ENCODE measurements around the gene TPMT.
"Not testable (repeated sequence)": the region's sequence is repeated elsewhere in the genome, so short reads cannot be mapped to it uniquely, and the experiment has no call there.

Gene TPMT

GRCh38 chr6:18154507-18155149 lies at the start of gene TPMT:
TPMT (minus strand) TSS chr6:18155077; CDS start chr6:18149127, 5,950 bp downstream.
- Mint-ChIP-seq H3K27me3 (no peaks in the 10 kb centered on the region), H3K4me1 (peaks cover 24% of the 10 kb centered on the region), H3K27ac (peak within 1 kb of the TSS; percentile 89), H3K4me3 (peak within 1 kb of the TSS; percentile 99), H3K36me3 (peaks cover 4% of the 10 kb centered on the region), H3K9me3 (no peaks in the 10 kb centered on the region)
- ATAC-seq = peak; percentile 85

- no peak overlapping the region for H3K27ac Mint-ChIP-seq
- H3K9me3 Mint-ChIP-seq = no peaks in the 10 kb centered on the region
- peaks cover 57% of the 10 kb centered on the region for H3K36me3 Mint-ChIP-seq
- H3K4me1 Mint-ChIP-seq = no peaks in the 10 kb centered on the region
- no peak overlapping the region for H3K4me3 Mint-ChIP-seq
- no peaks in the 10 kb centered on the region for H3K27me3 Mint-ChIP-seq
- ATAC-seq = no peak
Observed at GRCh38 chr6:18203786-18204185, 48.9 kb upstream of the TPMT start.

GRCh38 chr6:18192026-18192425 lies 37.1 kb upstream of the TPMT start:
- Mint-ChIP-seq H3K4me3 (no peak overlapping the region), H3K4me1 (no peaks in the 10 kb centered on the region), H3K27me3 (no peaks in the 10 kb centered on the region), H3K36me3 (peaks cover 50% of the 10 kb centered on the region), H3K27ac (no peak overlapping the region), H3K9me3 (no peaks in the 10 kb centered on the region)
- ATAC-seq = no peak

GRCh38 chr6:18189196-18189595 lies 34.3 kb upstream of the TPMT start:
- Mint-ChIP-seq H3K36me3 (peaks cover 42% of the 10 kb centered on the region), H3K9me3 (no peaks in the 10 kb centered on the region), H3K4me3 (no peak overlapping the region), H3K27me3 (no peaks in the 10 kb centered on the region), H3K4me1 (peaks cover 9% of the 10 kb centered on the region), H3K27ac (no peak overlapping the region)
- ATAC-seq = no peak

- no peak overlapping the region for H3K4me3 Mint-ChIP-seq
- ATAC-seq = no peak
Observed at GRCh38 chr6:18187701-18188100, 32.8 kb upstream of the TPMT start.

GRCh38 chr6:18186540-18187250 lies 31.8 kb upstream of the TPMT start:
- Mint-ChIP-seq H3K4me1 (peaks cover 9% of the 10 kb centered on the region), H3K4me3 (no peak overlapping the region), H3K9me3 (no peaks in the 10 kb centered on the region), H3K27ac (peak overlapping the region; percentile 58), H3K27me3 (no peaks in the 10 kb centered on the region), H3K36me3 (peaks cover 65% of the 10 kb centered on the region)
- peak; percentile 58 for ATAC-seq

More at GRCh38 chr6:18187701-18188100, 32.8 kb upstream of the TPMT start:
- H3K9me3 Mint-ChIP-seq = no peaks in the 10 kb centered on the region
- no peaks in the 10 kb centered on the region for H3K27me3 Mint-ChIP-seq
- peaks cover 9% of the 10 kb centered on the region for H3K4me1 Mint-ChIP-seq
- peaks cover 57% of the 10 kb centered on the region for H3K36me3 Mint-ChIP-seq
- H3K27ac Mint-ChIP-seq = peak overlapping the region; percentile 58

GRCh38 chr6:18186033-18186432 lies 31.2 kb upstream of the TPMT start:
- peaks cover 63% of the 10 kb centered on the region for H3K36me3 Mint-ChIP-seq
- no peak overlapping the region for H3K4me3 Mint-ChIP-seq
- peak overlapping the region; percentile 58 for H3K27ac Mint-ChIP-seq

GRCh38 chr6:18185624-18186023 lies 30.7 kb upstream of the TPMT start:
- Mint-ChIP-seq H3K27me3 (no peaks in the 10 kb centered on the region), H3K4me1 (peaks cover 13% of the 10 kb centered on the region), H3K4me3 (no peak overlapping the region), H3K36me3 (peaks cover 65% of the 10 kb centered on the region), H3K27ac (no peak overlapping the region), H3K9me3 (no peaks in the 10 kb centered on the region)
- no peak for ATAC-seq

More at GRCh38 chr6:18186033-18186432, 31.2 kb upstream of the TPMT start:
- H3K4me1 Mint-ChIP-seq = peaks cover 9% of the 10 kb centered on the region
- ATAC-seq = no peak
- no peaks in the 10 kb centered on the region for H3K27me3 Mint-ChIP-seq
- H3K9me3 Mint-ChIP-seq = no peaks in the 10 kb centered on the region

GRCh38 chr6:18183766-18184165 lies 28.9 kb upstream of the TPMT start:
- ATAC-seq = no peak
- Mint-ChIP-seq H3K36me3 (peaks cover 67% of the 10 kb centered on the region), H3K27me3 (no peaks in the 10 kb centered on the region), H3K4me3 (no peak overlapping the region), H3K4me1 (peaks cover 32% of the 10 kb centered on the region), H3K27ac (no peak overlapping the region), H3K9me3 (no peaks in the 10 kb centered on the region)

- no peak overlapping the region for H3K27ac Mint-ChIP-seq
Observed at GRCh38 chr6:18182568-18182967, 27.7 kb upstream of the TPMT start.

GRCh38 chr6:18179770-18180356 lies 25.0 kb upstream of the TPMT start:
- ATAC-seq = no peak
- Mint-ChIP-seq H3K9me3 (no peaks in the 10 kb centered on the region), H3K36me3 (peaks cover 71% of the 10 kb centered on the region)

More at GRCh38 chr6:18182568-18182967, 27.7 kb upstream of the TPMT start:
- no peak overlapping the region for H3K4me3 Mint-ChIP-seq
- H3K4me1 Mint-ChIP-seq = peaks cover 37% of the 10 kb centered on the region
- no peaks in the 10 kb centered on the region for H3K9me3 Mint-ChIP-seq
- ATAC-seq = no peak
- no peaks in the 10 kb centered on the region for H3K27me3 Mint-ChIP-seq
- H3K36me3 Mint-ChIP-seq = peaks cover 66% of the 10 kb centered on the region

GRCh38 chr6:18178960-18179615 lies 24.2 kb upstream of the TPMT start:
- peaks cover 77% of the 10 kb centered on the region for H3K36me3 Mint-ChIP-seq
- H3K27me3 Mint-ChIP-seq = no peaks in the 10 kb centered on the region
- no peak for ATAC-seq
- no peak overlapping the region for H3K27ac Mint-ChIP-seq
- H3K4me1 Mint-ChIP-seq = peaks cover 46% of the 10 kb centered on the region
- no peak overlapping the region for H3K4me3 Mint-ChIP-seq
- H3K9me3 Mint-ChIP-seq = no peaks in the 10 kb centered on the region

More at GRCh38 chr6:18179770-18180356, 25.0 kb upstream of the TPMT start:
- H3K4me3 Mint-ChIP-seq = no peak overlapping the region
- peaks cover 46% of the 10 kb centered on the region for H3K4me1 Mint-ChIP-seq
- H3K27me3 Mint-ChIP-seq = no peaks in the 10 kb centered on the region
- H3K27ac Mint-ChIP-seq = peak overlapping the region; percentile 7

- no peak overlapping the region for H3K4me3 Mint-ChIP-seq
- H3K4me1 Mint-ChIP-seq = peaks cover 46% of the 10 kb centered on the region
- no peaks in the 10 kb centered on the region for H3K9me3 Mint-ChIP-seq
- ATAC-seq = no peak
- H3K27ac Mint-ChIP-seq = no peak overlapping the region
- no peaks in the 10 kb centered on the region for H3K27me3 Mint-ChIP-seq
- peaks cover 63% of the 10 kb centered on the region for H3K36me3 Mint-ChIP-seq
Observed at GRCh38 chr6:18177286-18177965, 22.5 kb upstream of the TPMT start.

GRCh38 chr6:18176198-18176597 lies 21.3 kb upstream of the TPMT start:
- peaks cover 46% of the 10 kb centered on the region for H3K4me1 Mint-ChIP-seq
- not testable (repeated sequence) for H3K27me3 Mint-ChIP-seq, H3K27ac Mint-ChIP-seq, H3K4me3 Mint-ChIP-seq, H3K9me3 Mint-ChIP-seq, ATAC-seq
- peaks cover 60% of the 10 kb centered on the region for H3K36me3 Mint-ChIP-seq

- ATAC-seq = no peak
- H3K36me3 Mint-ChIP-seq = peaks cover 72% of the 10 kb centered on the region
- H3K27ac Mint-ChIP-seq = no peak overlapping the region
- no peak overlapping the region for H3K4me3 Mint-ChIP-seq
- H3K9me3 Mint-ChIP-seq = peaks cover 3% of the 10 kb centered on the region
- peaks cover 11% of the 10 kb centered on the region for H3K4me1 Mint-ChIP-seq
- H3K27me3 Mint-ChIP-seq = no peaks in the 10 kb centered on the region
Observed at GRCh38 chr6:18171871-18172270, 17.0 kb upstream of the TPMT start.
